Measurements from ENCODE around the gene MRM3.
"Not testable (repeated sequence)": the region's sequence is repeated elsewhere in the genome, so short reads cannot be mapped to it uniquely, and the experiment has no call there.

MRM3 gene

GRCh38 chr17:796609-797008 lies 14.5 kb downstream of the MRM3 start:
- no peak for DNase-seq (ENCODE audit: low read depth)

- DNase-seq (ENCODE audit: low read depth) = no peak
Measured at GRCh38 chr17:797236-797840, 15.2 kb downstream of the MRM3 start.

GRCh38 chr17:798246-798645 lies 16.1 kb downstream of the MRM3 start:
- no peak for DNase-seq (ENCODE audit: low read depth)

GRCh38 chr17:799261-799660 lies 17.1 kb downstream of the MRM3 start:
- no peak for DNase-seq (ENCODE audit: low read depth)

- DNase-seq (ENCODE audit: low read depth) = no peak
Measured at GRCh38 chr17:800446-801242, 18.5 kb downstream of the MRM3 start.

GRCh38 chr17:801660-802059 lies 19.5 kb downstream of the MRM3 start:
- DNase-seq (ENCODE audit: low read depth) = peak; percentile 67

GRCh38 chr17:802481-802880 lies 20.3 kb downstream of the MRM3 start:
- no peak for DNase-seq (ENCODE audit: low read depth)

- DNase-seq (ENCODE audit: low read depth) = no peak
Measured at GRCh38 chr17:802901-803881, 21.0 kb downstream of the MRM3 start.

GRCh38 chr17:804541-805435 lies 22.6 kb downstream of the MRM3 start:
- DNase-seq (ENCODE audit: low read depth) = no peak

GRCh38 chr17:805886-806285 lies 23.7 kb downstream of the MRM3 start:
- not testable (repeated sequence) for DNase-seq (ENCODE audit: low read depth)

GRCh38 chr17:806346-806745 lies 24.2 kb downstream of the MRM3 start:
- DNase-seq (ENCODE audit: low read depth) = no peak

GRCh38 chr17:806781-807522 lies 24.8 kb downstream of the MRM3 start:
- no peak for DNase-seq (ENCODE audit: low read depth)

- DNase-seq (ENCODE audit: low read depth) = no peak
Measured at GRCh38 chr17:807523-808294, 25.6 kb downstream of the MRM3 start.

- no peak for DNase-seq (ENCODE audit: low read depth)
Measured at GRCh38 chr17:811051-811784, 29.1 kb downstream of the MRM3 start.

- DNase-seq (ENCODE audit: low read depth) = no peak
Measured at GRCh38 chr17:812638-813204, 30.6 kb downstream of the MRM3 start.

- DNase-seq (ENCODE audit: low read depth) = no peak
Measured at GRCh38 chr17:814371-814770, 32.2 kb downstream of the MRM3 start.

GRCh38 chr17:819251-819650 lies 37.1 kb downstream of the MRM3 start:
- DNase-seq (ENCODE audit: low read depth) = no peak

- DNase-seq (ENCODE audit: low read depth) = no peak
Measured at GRCh38 chr17:823501-823902, 41.3 kb downstream of the MRM3 start.

- no peak for DNase-seq (ENCODE audit: low read depth)
Measured at GRCh38 chr17:824378-824777, 42.2 kb downstream of the MRM3 start.

Measured in amniotic epithelial cell (primary cell).